MM.1S (cell line): Measurements from ENCODE around the gene SYTL2.
"Not testable (repeated sequence)": the region's sequence is repeated elsewhere in the genome, so short reads cannot be mapped to it uniquely, and the experiment has no call there.

Experiments used
- DNase-seq: peaks from one replicate; pipeline ENCODE4 v3.0.0-alpha.2; 2015
- H2AFZ ChIP-seq: fragments of 300-600 bp; sonication (generic); 2 replicates; pipeline ENCODE4 v1.6.0; 2016; ENCODE audit warnings: antibody characterized with exemption, low read length
- H3F3A ChIP-seq: fragments of 300-600 bp; sonication (generic); 2 replicates; pipeline ENCODE4 v1.6.1; 2016; ENCODE audit warnings: mild to moderate bottlenecking, antibody characterized with exemption, low read length, moderate library complexity, mixed read lengths; ENCODE audit not compliant: insufficient read depth
- H3K27ac ChIP-seq: fragments of 300-600 bp; sonication (generic); 2 replicates; pipeline ENCODE4 v1.5.1; 2016; ENCODE audit warnings: mild to moderate bottlenecking, low read length
- H3K27me3 ChIP-seq: fragments of 300-600 bp; sonication (generic); replicated peaks from 2 replicates; pipeline ENCODE4 v1.6.0; 2016; ENCODE audit warnings: low read length; ENCODE audit not compliant: insufficient read depth
- H3K36me3 ChIP-seq: fragments of 300-600 bp; sonication (generic); replicated peaks from 2 replicates; pipeline ENCODE4 v1.6.1; 2016; ENCODE audit warnings: mild to moderate bottlenecking, low read length, mixed read lengths; ENCODE audit not compliant: insufficient read depth
- H3K4me1 ChIP-seq: fragments of 300-600 bp; sonication (generic); 2 replicates; pipeline ENCODE4 v1.6.1; 2016; ENCODE audit warnings: low read length, mixed read lengths
- H3K4me2 ChIP-seq: fragments of 300-600 bp; sonication (generic); 2 replicates; pipeline ENCODE4 v1.6.0; 2016; ENCODE audit warnings: low read depth, low read length
- H3K4me3 ChIP-seq: fragments of 300-600 bp; sonication (generic); 2 replicates; pipeline ENCODE4 v1.5.1; 2016; ENCODE audit warnings: low read length, mixed read lengths
- H3K79me2 ChIP-seq: fragments of 300-600 bp; sonication (generic); 2 replicates; pipeline ENCODE4 v1.6.1; 2016; ENCODE audit warnings: mixed run types, low read length, mixed read lengths
- H3K9ac ChIP-seq: fragments of 300-600 bp; sonication (generic); 2 replicates; pipeline ENCODE4 v1.6.1; 2016; ENCODE audit warnings: low read length, mixed read lengths
- H3K9me2 ChIP-seq: fragments of 300-600 bp; sonication (generic); replicated peaks from 2 replicates; pipeline ENCODE4 v1.6.1; 2016; ENCODE audit warnings: mild to moderate bottlenecking, low read length, mixed read lengths; ENCODE audit not compliant: insufficient read depth
- H3K9me3 ChIP-seq: fragments of 300-600 bp; sonication (generic); replicated peaks from 2 replicates; pipeline ENCODE4 v1.6.1; 2016; ENCODE audit warnings: mild to moderate bottlenecking, low read length, mixed read lengths; ENCODE audit not compliant: insufficient read depth
- H4K20me1 ChIP-seq: fragments of 300-600 bp; sonication (generic); 2 replicates; pipeline ENCODE4 v1.6.1; 2016; ENCODE audit warnings: mild to moderate bottlenecking, low read length, moderate library complexity, mixed read lengths; ENCODE audit not compliant: insufficient read depth
- EZH2 ChIP-seq: fragments of 300-600 bp; sonication (generic); optimal IDR thresholded peaks from 2 replicates; pipeline ENCODE3; 2017; ENCODE audit warnings: low read depth, mild to moderate bottlenecking, antibody characterized with exemption, low read length, mixed read lengths
- EZH2phosphoT487 ChIP-seq: fragments of 300-600 bp; sonication (generic); IDR thresholded peaks from 2 replicates; pipeline ENCODE4 v1.6.1; 2018; ENCODE audit warnings: antibody characterized with exemption, low read length
- TF ChIP-seq, protein P1 (sequence below): fragments of 300-600 bp; sonication (generic); IDR thresholded peaks from 2 replicates; pipeline ENCODE4 v1.5.1; 2016; ENCODE audit warnings: antibody characterized with exemption, low read length, mixed read lengths

SYTL2 gene

DNA sequence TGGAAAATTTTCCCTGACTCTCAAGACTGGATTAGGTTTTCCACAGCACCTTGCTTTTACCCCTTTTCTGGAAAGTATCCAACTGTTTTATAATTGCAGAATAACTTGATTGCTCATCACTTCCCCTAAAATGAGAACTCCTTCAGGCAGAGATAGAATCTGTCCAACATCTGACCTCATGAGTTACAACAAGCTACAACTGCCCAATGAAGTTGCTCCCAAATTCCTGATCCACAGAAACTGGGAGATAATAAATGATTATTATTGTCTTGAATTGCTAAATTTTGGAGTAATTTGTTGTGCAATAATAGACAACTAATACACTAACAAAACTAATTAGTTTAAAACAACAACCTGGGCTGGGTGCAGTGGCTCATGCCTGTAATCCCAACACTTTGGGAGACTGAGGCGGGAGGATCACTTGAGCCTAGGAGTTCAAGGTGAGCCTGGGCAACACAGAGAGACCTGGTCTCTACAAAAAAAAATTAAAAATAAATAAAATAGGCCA lies 34.2 kb upstream of the SYTL2 start:
- Histone ChIP-seq H3K4me2 (no peak overlapping the region), H3K9ac (no peak overlapping the region), H4K20me1 (no peaks in the 10 kb centered on the region), H3F3A (no peaks in the 10 kb centered on the region), H3K36me3 (no peaks in the 10 kb centered on the region), H3K27me3 (no peaks in the 10 kb centered on the region), H3K9me3 (no peaks in the 10 kb centered on the region), H3K79me2 (no peaks in the 10 kb centered on the region), H3K27ac (no peak overlapping the region), H3K4me3 (no peak overlapping the region), H3K9me2 (no peaks in the 10 kb centered on the region), H2AFZ (no peak overlapping the region), H3K4me1 (no peaks in the 10 kb centered on the region)
- TF ChIP-seq EZH2phosphoT487: no peak
- TF ChIP-seq, protein P1, sequence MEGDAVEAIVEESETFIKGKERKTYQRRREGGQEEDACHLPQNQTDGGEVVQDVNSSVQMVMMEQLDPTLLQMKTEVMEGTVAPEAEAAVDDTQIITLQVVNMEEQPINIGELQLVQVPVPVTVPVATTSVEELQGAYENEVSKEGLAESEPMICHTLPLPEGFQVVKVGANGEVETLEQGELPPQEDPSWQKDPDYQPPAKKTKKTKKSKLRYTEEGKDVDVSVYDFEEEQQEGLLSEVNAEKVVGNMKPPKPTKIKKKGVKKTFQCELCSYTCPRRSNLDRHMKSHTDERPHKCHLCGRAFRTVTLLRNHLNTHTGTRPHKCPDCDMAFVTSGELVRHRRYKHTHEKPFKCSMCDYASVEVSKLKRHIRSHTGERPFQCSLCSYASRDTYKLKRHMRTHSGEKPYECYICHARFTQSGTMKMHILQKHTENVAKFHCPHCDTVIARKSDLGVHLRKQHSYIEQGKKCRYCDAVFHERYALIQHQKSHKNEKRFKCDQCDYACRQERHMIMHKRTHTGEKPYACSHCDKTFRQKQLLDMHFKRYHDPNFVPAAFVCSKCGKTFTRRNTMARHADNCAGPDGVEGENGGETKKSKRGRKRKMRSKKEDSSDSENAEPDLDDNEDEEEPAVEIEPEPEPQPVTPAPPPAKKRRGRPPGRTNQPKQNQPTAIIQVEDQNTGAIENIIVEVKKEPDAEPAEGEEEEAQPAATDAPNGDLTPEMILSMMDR: no peak
- no peak for TF ChIP-seq EZH2
- DNase-seq: no peak

DNA sequence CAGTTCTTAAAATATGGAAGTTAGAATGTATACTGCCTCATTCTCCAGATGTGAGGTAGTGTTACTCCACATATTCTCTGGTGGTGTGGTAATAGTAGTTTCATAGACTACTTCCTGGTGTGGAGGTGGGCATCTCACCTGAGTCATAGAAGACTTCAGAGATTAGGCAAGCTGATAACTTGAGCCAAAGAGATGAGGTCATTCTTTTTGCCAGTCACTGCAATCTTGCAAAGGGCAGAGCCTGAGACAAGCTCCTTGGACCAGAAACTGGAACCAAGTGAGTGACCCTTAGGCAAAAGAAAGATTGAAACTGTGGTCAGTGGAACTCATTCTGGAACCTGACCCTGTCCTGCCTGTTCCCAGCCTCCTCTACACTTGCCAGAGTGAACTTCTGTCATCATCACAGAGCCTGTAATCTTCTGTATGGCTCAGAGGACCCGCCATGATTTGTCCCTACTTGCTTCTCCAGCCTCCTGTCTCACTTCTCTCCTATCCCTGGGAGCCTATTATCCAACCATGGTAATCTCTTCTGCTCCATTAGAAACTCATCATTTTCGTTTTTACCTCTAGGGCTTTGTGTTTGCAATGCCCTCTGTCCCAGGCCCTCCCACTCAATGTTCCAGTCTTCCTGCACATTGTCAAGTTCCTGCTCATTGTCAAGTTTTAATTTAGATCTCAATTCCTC lies 33.6 kb upstream of the SYTL2 start:
- no peak for DNase-seq
- Histone ChIP-seq H3F3A (no peaks in the 10 kb centered on the region), H3K4me3 (no peak overlapping the region), H3K9me2 (no peaks in the 10 kb centered on the region), H3K9ac (no peak overlapping the region), H3K27ac (no peak overlapping the region), H3K79me2 (no peaks in the 10 kb centered on the region), H3K4me1 (no peaks in the 10 kb centered on the region), H3K9me3 (no peaks in the 10 kb centered on the region), H3K27me3 (no peaks in the 10 kb centered on the region), H3K4me2 (no peak overlapping the region), H4K20me1 (no peaks in the 10 kb centered on the region), H2AFZ (no peak overlapping the region), H3K36me3 (no peaks in the 10 kb centered on the region)
- no peak for TF ChIP-seq EZH2phosphoT487
- TF ChIP-seq EZH2: no peak
- TF ChIP-seq, protein P1: no peak

DNA sequence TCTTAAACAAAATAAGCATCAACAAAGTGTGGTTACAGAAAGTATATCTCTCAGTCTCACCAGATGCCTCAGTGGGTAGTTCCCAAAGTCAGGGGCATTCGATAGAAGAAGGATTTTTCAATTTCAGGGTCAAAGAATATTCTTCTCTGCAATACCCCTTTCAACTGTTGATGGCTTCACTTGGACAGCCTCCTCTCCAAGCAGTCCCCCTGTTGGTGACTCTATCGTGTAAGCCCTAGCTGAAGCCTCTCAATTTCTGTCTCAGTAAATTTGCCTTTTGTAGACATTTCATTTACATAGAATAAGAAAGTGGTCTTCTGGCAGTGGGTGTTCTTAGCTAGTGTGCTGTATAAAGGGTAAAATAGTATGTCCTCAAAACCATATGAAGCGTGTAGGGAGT lies 33.0 kb upstream of the SYTL2 start:
- no peak overlapping the region for H3K27ac ChIP-seq

DNA sequence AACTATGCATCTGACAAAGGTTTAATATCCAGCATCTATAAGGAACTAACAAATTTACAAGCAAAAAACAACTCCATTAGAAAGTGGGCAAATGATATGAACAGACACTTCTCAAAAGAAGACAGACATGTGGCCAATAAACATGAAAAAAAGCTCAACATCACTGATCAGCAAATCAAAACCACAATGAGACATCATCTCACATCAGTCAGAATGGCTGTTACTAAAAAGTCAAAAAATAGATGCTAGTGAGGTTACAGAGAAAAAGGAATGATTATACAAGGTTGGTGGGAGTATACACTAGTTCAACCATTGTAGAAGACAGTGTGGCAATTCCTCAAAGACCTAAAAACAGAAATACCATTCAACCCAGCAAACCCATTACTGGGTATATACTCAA lies 30.0 kb upstream of the SYTL2 start:
- H2AFZ ChIP-seq, H3K4me3 ChIP-seq, H3K79me2 ChIP-seq, H3K9me3 ChIP-seq, H3F3A ChIP-seq, DNase-seq, H3K9me2 ChIP-seq, H3K27me3 ChIP-seq, H3K4me1 ChIP-seq, H3K36me3 ChIP-seq, H4K20me1 ChIP-seq, H3K4me2 ChIP-seq, H3K27ac ChIP-seq, H3K9ac ChIP-seq: not testable (repeated sequence)

More for the DNA sequence above, 33.0 kb upstream of the SYTL2 start:
- no peak overlapping the region for H3K9ac ChIP-seq
- H3K9me2 ChIP-seq: no peaks in the 10 kb centered on the region
- no peaks in the 10 kb centered on the region for H3K36me3 ChIP-seq
- no peak overlapping the region for H3K4me3 ChIP-seq
- DNase-seq: no peak
- no peak overlapping the region for H2AFZ ChIP-seq
- H4K20me1 ChIP-seq: no peaks in the 10 kb centered on the region
- no peaks in the 10 kb centered on the region for H3K79me2 ChIP-seq
- no peaks in the 10 kb centered on the region for H3F3A ChIP-seq
- H3K4me2 ChIP-seq: no peak overlapping the region
- H3K4me1 ChIP-seq: no peaks in the 10 kb centered on the region
- H3K9me3 ChIP-seq: no peaks in the 10 kb centered on the region
- no peaks in the 10 kb centered on the region for H3K27me3 ChIP-seq
- no peak for TF ChIP-seq EZH2
